ENCODE measurements around the gene PKDCC.

The PKDCC gene, protein sequence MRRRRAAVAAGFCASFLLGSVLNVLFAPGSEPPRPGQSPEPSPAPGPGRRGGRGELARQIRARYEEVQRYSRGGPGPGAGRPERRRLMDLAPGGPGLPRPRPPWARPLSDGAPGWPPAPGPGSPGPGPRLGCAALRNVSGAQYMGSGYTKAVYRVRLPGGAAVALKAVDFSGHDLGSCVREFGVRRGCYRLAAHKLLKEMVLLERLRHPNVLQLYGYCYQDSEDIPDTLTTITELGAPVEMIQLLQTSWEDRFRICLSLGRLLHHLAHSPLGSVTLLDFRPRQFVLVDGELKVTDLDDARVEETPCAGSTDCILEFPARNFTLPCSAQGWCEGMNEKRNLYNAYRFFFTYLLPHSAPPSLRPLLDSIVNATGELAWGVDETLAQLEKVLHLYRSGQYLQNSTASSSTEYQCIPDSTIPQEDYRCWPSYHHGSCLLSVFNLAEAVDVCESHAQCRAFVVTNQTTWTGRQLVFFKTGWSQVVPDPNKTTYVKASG

DNA sequence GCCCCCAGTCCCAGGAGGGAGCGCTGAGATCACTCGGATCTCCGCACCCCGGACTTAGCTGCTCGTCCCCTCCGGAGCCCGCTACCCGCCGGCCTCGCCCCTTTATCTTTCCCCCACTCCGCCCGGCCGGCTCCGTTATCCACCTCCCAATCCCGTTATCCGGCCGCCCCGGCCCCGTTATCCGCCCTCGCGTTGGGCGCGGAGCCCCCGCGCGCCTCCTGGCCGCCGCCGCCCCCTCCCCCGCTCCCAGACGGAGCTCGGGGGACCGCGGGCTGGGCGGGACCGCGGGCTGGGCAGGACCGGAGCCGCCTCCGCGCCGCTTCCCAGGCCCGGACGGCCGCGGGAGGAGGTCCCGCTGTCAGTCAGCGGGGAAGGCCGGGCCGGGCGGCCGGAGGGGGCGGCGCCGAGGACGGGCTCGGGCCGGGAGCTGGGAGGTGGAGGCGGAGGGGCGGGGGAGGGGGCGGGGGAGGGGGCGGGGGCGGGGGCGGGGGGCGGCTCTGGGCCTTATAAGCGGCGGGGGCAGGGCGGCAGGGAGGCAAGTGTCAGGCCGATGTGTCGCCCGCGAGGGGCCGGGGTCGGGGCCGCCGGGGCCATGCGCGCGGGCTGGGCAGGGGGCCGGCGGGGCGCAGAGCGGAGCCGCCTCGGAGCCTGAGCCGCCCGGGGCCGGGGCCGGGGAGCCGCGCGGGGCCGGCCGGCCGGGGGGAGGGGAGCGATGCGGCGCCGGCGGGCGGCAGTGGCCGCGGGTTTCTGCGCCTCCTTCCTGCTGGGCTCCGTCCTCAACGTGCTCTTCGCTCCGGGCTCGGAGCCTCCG is at the start of gene PKDCC:
Gene PKDCC, plus strand, starts transcription at position 534 of the 811 bp plus-strand sequence. Its CDS starts 179 bp downstream, at position 713.
- DNase-seq (ENCODE audit: low read depth in 2 of 2) = no peak

DNA sequence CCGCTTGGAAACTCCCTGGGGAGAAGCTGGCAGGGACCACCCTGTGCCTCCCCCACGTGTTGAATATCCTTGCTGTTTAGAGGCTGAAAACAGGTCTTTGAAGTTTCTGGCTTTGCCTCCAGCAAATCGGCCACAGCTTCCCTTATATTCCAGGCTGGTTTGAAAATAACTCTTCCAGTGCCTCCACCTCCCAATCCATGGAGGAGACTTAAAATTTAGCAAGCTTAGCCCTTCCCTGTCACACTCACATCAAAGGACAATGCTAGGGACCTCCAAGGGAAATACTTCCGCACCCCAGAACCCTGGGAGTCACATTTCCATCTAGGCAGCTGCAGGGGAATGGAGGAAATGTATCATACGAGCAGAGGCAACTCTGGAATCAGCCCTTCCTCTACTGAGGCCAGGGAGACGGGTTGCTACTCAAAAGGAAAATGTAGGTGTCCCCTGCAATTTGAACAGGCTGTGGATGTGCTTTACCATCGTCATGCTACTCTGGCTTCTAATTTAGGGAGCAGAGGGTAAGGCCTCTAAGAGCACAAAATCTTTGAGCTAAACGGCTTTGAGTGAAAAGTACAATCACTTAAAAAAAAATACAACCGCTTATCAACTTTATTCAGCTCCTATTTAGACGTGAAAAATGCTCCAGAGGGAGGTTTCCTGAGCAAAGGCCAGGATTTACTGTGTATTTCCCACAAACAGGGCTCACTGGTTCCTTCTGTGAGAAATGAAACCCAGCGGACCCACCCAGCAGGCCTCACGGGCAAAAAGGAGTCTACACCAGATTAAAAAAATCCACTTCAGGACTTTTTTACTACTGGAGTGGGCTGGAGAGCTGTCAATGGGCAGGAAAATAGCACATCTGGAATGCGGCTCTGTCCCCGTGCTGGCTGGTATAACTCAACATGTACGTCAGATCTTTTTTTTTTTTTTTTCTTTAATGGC is 49.4 kb upstream of the PKDCC start:
- no peak for DNase-seq (ENCODE audit: low read depth in 2 of 2)

DNA sequence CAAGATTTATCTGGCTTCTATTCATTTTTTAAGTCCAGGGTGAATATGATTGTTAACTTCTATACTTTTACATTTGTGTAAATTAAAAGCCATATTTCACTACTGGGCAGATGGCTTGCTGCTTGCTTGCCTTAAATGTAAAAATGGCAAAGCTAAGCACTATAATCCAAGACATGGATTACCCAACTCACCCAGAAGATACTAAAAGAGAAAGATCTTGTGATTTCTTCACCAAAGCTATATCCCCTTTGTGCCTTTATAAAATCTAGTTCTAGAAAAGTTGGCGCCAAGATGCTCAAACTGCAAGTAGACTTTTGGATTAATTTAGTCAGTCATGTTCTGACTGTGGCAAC is 48.7 kb upstream of the PKDCC start:
- no peak for DNase-seq (ENCODE audit: low read depth in 2 of 2)

DNA sequence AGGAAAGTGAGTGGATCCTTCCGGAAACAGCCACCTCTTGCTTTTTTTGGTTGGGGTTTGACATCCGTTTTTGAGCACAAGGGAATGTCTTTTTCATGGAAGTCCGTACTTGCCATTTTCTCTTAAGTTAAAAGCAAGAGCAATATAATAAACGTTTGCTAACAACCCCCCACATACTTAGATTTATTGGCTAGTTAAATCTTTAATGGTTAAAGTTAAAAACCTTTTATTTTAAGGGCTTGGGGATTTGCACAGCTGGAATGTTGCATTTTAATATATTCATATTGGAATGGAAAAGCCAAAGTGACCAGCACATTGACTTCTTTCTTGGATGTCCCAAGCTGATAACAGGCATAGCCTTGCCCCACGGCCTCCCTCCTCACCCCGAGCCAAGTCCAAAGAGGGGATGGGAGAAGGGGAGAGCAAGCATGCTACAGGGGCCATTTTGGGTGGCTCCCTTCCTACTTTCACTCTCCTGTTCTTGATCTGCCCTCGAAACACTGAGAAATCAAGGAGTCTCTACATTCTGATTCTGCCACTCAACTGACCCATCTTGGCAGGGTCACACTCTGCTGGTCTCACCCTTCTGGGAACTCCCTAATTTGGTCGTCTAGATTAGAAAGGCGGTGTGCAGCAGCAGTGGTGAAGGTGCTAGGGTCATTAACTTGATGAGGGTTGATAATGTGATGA is 48.1 kb upstream of the PKDCC start:
- no peak for DNase-seq (ENCODE audit: low read depth in 2 of 2)

DNA sequence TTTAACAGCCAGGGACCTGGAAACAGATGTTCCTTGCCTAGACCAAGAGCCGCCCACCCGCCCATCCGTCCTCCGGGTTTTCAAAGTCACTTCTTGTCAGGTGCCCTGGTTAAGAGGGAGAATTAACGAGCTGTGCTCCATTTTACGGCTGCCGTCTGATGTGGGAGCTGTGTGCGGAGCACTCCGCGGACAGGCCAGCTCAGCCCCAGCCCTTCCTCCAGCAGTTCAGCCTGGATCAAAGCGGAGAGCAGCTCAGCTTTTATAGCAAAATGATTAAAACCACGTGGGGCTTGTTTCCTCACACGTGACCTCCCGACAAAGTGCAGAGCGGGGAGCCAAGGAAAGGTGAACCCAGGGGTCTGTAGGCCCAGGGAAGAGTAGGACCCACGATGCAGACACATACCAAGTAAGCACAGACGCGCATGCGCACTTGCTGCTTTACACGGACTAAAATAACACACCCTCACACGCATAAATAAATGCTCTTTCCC is 46.1 kb upstream of the PKDCC start:
- no peak for DNase-seq (ENCODE audit: low read depth in 2 of 2)

DNA sequence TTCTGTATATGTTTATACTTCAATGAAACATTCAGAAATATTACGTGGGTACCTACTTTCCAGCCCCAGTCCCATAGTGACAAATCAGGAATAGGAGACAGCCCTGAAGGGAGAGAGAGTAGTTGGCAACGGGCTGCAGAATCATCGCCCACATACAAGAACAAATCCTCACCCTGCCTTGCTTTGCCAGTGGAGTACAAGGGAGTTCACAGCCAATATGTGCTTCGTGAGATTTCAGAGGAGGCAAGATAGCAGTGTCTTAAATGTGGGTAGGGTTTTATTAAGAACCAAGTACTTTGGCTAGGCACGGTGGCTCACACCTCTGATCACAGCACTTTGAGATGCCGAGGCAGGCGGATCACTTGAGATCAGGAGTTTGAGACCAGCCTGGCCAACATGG is 40.3 kb upstream of the PKDCC start:
- no peak for DNase-seq (ENCODE audit: low read depth in 2 of 2)

DNA sequence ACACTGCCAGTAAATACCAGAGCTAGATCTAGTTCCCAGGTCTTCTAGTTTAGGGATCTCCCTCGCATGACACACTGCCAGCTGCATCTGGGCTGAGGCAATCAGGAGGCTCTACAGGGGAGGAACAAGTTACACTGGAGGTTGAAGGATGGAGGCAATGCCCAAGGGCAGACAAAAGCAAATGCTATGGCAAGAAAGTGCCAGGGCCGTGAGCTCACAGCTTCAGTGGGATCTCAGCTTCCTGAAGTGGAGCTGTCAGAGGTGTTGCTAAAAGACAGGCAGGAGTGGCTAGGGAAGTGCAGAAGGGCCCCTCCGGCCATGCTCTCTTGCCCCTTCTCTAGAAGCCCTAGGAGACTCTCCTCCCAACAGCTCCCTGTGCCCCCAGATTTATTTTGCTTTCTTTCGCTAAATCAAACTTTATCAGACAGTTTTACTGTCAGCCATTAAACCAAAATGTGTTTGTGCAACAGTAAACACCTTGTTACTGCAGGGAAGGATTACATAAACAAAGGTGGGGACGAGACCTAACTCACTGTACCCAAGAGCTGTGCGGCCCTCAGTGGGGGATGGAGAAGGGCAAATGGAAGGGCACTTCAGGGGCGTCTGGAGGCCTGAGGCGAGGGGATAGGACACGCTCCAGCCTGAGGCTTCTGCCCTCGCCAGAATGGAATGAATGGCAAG is 39.4 kb upstream of the PKDCC start:
- no peak for DNase-seq (ENCODE audit: low read depth in 2 of 2)

DNA sequence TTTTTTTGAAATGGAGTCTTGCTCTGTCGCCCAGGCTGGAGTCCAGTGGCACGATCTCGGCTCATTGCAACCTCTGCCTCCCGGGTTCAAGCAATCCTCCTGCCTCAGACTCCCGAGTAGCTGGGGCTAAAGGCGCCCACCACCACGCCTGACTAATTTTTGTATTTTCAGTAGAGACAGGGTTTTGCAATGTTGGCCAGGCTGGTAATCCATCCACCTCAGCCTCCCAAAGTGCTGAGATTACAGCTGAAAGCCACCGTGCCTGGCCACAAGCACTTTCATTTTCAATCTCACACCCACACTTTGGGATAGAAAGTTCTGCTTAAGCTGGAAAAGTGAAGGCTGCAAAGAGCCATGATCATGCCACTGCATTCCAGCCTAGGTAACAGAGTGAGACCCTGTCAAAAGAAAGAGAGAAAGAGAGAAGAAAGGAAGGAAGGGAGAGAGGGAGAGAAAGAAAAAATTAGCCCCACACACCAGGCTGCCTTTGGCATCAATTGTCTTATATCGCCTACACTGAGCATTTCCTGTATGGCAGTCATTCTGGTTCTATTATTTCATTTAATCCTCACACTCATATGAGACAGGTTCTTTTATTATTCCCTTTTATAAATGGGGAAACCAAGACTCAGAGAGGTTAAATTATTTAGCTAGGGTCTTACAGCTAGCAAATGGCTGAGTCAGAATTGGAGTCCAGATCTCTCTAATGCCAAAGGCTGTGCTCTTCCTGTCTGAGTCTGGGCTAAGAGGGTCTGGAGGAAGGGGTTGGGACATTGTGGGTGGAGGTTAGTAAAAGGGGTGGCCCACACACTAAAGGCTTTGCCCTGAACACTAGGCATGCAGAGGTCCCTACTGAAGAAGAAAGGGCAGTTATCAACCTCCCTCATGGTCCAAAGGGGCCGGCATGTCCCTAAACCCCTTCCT is 37.9 kb upstream of the PKDCC start:
- DNase-seq (ENCODE audit: low read depth in 2 of 2) = no peak

DNA sequence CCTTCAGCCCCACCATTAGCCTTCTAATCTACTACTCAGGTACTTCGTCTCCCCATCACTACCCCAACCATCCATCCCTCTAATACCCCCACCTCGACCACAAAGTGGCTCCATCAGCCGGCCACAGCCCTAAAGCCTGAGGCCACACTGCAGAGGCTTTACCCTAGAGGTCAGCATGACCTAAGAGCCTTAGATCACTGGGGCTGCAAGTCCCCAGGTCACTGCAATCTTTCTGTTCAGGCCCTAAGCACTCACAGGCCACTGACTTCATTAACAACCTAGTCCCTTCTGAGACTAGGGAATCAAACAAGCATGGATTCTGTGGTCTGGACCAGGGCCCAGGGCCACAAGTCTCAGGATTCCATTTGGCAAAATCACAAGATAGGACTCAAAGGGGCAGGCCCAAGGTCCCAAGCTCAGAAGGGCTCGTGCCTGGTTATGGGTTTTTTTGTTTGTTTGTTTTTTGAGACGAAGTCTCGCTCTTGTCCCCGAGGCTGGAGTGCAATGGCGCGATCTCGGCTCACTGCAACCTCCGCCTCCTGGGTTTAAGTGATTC is 37.0 kb upstream of the PKDCC start:
- DNase-seq (ENCODE audit: low read depth in 2 of 2) = no peak

DNA sequence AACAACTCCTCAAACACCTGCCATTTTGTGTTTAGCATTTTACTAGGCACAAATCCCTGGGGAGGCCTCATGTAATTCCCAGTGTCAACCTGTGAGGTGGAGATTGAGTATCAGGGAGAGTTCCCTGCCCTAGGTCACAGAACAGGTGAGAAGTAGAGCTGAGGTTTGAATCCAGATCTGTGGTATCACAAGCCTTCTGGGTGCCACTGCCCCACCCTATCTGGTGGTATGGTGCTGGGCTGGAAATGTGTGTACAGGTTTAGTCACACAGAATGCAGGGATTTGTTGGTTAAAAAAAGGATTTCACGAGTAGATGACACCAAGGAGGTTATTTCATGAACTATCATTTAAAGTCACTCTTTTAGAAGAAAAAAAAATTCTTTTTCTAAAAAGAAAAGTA is 35.7 kb upstream of the PKDCC start:
- DNase-seq (ENCODE audit: low read depth in 2 of 2) = no peak

DNA sequence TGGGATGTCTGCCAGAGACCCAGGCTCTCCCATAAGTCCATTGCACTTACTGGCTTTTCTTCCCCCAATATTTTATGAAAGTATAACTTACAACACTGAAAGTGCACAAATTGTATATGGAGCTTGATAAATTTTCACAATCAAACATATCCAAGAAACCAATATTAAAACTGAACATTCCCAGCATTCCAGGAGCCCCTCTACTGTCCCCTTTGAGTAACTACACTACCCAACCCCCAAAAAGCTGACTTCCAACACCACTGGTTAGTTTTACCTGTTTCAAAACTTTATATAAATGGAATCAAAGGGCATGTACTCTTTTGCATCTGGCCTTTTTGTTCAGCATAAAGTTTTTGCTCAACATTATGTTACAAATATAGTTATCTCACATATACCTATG is 35.2 kb upstream of the PKDCC start:
- no peak for DNase-seq (ENCODE audit: low read depth in 2 of 2)

DNA sequence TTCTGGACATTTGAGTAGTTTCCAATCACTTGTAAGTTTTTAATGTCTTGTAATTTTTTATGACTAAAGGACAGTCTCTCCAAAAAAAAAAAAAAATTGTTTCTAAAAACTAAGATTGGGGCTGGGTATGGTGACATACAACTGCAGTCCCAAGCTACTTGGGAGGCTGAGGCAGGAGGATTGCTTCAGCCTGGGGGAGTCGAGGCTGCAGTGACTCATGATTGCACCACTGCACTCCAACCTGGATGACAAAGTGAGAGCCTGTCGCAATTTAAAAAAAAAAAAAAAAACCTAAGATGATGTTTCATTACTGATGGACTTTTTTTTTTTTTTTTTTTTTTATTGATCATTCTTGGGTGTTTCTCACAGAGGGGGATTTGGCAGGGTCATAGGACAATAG is 34.4 kb upstream of the PKDCC start:
- no peak for DNase-seq (ENCODE audit: low read depth in 2 of 2)

DNA sequence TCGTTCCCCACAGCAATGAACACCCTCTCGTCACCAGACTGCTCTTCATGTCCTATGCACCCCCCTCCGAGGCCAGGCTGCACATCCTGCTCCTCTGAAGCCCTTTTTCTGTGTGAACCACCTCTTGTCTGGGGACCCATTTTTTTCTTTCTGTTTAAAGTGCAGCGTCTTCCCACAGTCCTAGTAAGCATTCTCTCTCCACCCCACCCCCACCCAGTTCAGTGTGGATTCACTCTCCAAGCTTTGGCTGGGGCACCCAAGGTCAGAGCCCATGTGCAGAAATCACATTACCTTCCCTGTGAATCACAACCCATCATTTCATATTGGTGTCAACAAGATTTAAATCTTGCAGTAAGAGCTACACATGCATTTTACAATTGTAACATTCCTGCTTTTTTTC is 26.4 kb upstream of the PKDCC start:
- no peak for DNase-seq (ENCODE audit: low read depth in 2 of 2)

DNA sequence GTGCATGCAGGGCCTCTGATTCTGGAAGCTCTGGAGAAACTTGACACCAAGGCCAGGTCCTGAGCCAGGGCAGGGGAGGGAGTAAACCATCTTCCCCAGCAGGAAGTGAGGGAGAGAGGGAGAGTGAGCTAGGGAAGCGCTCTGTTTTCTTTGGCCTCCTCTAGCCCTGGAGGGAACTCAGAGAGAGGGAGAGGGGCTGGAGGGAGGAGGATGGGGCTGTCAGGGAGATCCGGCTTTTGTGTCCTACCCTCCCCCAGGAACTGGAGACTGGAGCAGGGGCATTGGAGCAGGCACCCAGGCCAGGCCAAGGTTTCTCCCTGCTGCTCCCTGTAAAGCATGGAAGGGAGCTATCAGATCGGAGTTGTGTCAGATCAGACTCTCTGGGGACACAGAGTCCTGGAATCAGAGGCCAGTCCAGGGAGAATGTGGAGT is 22.7 kb upstream of the PKDCC start:
- no peak for DNase-seq (ENCODE audit: low read depth in 2 of 2)

DNA sequence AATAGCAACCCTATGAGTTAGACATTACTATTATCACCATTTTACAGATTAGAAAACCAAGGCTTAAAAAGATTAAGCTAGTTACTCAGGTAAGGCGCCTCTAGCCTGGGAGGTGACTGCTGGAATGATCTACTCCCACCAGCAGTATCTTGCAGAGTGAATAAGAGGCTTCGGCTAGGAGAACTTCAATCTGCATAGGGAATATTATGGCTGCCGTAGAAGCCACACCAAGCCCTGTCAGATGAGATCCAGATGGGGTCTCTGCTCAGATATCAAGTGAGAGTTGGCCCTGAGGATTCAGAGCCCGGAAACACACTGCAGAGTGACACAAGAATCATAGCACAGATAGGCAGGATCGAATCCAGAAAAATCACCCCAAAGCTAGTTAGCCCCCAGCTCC is 21.5 kb upstream of the PKDCC start:
- DNase-seq (ENCODE audit: low read depth in 2 of 2) = no peak

DNA sequence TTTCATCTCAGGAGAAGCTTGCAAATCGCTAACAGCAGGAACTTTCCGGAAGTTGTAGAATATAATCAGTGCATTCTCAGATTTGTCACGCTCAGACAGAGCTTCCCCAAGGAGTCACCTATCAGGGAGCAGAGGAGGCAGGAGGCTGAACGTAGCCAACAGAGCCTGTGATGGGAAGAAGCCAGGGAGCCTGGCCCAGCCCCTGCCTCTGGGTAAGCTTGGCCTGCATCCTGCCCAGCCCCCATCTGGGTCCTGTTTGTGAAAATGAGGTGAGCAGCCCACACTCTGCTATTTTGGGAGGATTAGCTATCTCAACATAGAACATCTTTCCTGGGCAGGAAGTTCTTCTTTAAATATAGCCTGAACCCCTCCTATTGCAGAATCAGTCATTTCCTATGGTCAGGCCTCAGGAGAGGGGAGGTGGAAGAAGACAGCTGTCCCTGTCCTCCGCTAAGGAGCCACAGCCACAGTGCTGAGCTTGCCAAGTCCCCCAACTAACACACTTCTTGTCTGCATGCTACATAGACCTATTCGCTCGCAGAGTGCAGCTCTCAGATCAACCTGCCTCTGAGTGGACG is 19.2 kb upstream of the PKDCC start:
- DNase-seq (ENCODE audit: low read depth in 2 of 2) = no peak

DNA sequence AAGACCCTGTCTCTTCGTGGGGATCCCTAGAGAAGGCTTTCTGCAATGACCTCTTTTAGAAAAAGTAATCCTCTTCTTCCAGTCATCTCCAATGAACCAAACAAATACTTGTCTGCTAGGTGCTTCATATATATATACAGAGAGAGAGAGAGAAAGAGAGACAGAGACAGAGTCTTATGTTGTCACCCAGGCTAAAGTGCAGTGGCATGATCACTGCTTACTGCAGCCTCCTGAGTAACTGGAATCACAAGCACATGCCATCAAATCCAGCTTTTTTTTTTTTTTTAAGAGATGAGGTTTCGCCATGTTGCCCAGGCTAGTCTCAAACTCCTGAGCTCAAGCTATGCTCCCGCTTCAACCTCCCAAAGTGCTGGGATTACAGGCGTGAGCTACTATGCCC is 18.6 kb upstream of the PKDCC start:
- DNase-seq (ENCODE audit: low read depth in 2 of 2) = no peak

DNA sequence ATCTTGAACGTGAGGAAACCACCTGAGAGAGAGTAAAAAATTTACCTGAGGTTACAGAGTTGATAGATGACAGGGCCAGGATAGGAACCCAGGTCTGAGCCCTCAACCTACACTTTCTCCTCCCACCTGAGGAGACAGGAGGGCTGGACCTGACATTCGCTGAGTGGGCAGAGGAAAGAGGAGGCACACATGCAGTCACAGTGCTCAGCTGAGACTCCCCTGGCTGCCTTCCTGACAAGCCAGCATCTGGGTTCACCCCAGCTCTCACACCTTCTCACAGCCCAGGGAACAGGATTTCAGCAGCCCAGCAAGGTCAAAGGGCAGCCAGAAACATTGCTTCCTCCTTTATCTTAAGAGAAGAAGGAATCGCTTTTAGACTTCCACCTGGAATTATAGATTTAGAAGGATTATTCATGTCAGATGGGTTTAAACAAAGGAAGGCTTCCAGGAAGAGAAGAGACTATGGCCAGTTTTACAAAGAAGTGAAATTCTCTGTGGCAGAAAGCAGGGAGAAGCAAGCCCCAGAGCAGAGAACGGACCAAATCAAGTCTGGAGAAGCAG is 18.1 kb upstream of the PKDCC start:
- no peak for DNase-seq (ENCODE audit: low read depth in 2 of 2)

Data from stimulated activated CD8-positive, alpha-beta memory T cell treated with anti-CD3 and anti-CD28 coated beads, Interleukin-2, amount 100 ng/mL, for 1 hour (primary cell).